Measurements from ENCODE around the gene ATP6V1B1. TPM values are rescaled to one million over a fixed set of nuclear protein-coding genes. Genes with fewer than 3 reads are reported as not detected.

The ATP6V1B1 gene
- total and polyA plus RNA-seq, 7 donors: 0.10 to 0.70 (median 0.38) TPM; not detected in 2

DNA sequence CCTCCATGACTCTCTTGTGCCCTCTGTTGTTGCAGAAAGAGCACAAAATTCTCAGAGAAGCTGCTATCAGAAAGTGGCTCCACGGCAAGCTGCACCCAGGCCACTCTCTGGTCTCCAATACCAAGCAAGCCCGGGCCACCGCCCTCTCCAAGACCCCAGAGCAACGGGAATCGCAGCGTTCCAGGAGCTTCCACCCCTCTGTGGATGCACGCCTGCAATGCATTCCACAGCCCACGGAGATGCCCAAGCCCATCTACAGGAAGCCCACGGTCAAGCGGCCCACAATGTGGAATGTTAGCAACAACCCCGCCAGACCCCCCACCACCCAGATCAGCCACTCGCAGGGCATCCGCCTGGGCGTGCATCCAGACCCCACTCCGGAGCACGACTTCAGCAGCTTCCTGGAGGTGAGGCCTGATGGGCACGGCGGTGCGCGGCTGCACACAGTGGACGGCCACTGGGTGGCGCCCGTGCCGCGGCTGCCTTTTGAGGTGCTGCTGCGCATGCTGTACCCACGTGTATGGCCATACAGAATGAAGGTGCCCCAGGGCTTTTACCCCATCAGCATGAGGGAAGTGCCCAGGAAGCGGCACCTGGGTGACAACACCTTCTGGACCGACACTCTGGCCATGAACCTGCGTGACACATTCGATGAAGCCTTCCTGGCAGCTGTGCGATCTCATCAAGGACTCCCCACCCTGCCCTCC lies 49.0 kb downstream of the ATP6V1B1 start:
- Histone ChIP-seq H3K27me3 (ENCODE audit: insufficient read depth in 3 of 3, low read length in 2 of 3) (no peaks in the 10 kb centered on the region), H3K36me3 (ENCODE audit: insufficient read depth in 1 of 2, low read depth in 1 of 2) (peaks cover 0 to 43% of the 10 kb centered on the region in 2 donors), H3K4me1 (no peaks in the 10 kb centered on the region), H3K4me3 (no peak overlapping the region), H3K27ac (no peak overlapping the region), H3K9me3 (no peaks in the 10 kb centered on the region)
- intact Hi-C loops (cut with DNase I): no loop called here
- WGBS, 3 donors: 46 to 52% (median 52%) methylated on average over 32 of the region's 32 CpGs
- DNase-seq (peak; percentile 65 to 69), ATAC-seq (peak; percentile 53 to 81 (median 80))
- TF ChIP-seq, protein P1, sequence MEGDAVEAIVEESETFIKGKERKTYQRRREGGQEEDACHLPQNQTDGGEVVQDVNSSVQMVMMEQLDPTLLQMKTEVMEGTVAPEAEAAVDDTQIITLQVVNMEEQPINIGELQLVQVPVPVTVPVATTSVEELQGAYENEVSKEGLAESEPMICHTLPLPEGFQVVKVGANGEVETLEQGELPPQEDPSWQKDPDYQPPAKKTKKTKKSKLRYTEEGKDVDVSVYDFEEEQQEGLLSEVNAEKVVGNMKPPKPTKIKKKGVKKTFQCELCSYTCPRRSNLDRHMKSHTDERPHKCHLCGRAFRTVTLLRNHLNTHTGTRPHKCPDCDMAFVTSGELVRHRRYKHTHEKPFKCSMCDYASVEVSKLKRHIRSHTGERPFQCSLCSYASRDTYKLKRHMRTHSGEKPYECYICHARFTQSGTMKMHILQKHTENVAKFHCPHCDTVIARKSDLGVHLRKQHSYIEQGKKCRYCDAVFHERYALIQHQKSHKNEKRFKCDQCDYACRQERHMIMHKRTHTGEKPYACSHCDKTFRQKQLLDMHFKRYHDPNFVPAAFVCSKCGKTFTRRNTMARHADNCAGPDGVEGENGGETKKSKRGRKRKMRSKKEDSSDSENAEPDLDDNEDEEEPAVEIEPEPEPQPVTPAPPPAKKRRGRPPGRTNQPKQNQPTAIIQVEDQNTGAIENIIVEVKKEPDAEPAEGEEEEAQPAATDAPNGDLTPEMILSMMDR (IDR thresholded peaks at IDR 0.05): peak; percentile 59

DNA sequence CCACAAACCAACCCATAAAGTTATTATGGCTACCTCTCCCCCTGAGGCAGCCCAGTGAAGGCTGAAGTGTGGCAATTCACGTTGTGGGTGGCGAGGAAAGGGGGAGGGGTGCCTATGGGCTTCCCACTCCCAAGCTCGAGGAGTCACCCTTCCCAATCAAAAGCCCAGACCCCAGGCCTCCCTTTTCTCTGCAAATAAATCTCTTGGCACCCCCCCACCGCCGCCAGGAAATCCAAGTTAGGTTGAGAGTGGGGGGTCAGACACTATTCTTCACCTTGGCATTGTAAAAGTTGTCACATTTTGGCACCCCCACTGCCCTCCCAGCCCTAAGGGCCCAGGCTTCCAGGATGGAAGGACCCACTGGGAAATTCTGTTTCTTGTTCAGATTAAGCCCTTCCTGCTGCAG lies 49.6 kb downstream of the ATP6V1B1 start:
- no peak overlapping the region for H3K4me3 ChIP-seq
- no peaks in the 10 kb centered on the region for H3K9me3 ChIP-seq
- no peaks in the 10 kb centered on the region for H3K4me1 ChIP-seq
- H3K27ac ChIP-seq: no peak overlapping the region
- H3K36me3 ChIP-seq (ENCODE audit: insufficient read depth in 1 of 2, low read depth in 1 of 2): peaks cover 2 to 49% of the 10 kb centered on the region in 2 donors
- ATAC-seq: peak in 1 of 4 donors; percentile 8
- 75 to 85% (median 79%) methylated on average over 5 of the region's 5 CpGs for WGBS, 3 donors
- DNase-seq: no peak
- TF ChIP-seq, protein P1 (IDR thresholded peaks at IDR 0.05): no peak
- intact Hi-C loops (cut with DNase I): no loop called here
- no peaks in the 10 kb centered on the region for H3K27me3 ChIP-seq (ENCODE audit: insufficient read depth in 3 of 3, low read length in 2 of 3)

DNA sequence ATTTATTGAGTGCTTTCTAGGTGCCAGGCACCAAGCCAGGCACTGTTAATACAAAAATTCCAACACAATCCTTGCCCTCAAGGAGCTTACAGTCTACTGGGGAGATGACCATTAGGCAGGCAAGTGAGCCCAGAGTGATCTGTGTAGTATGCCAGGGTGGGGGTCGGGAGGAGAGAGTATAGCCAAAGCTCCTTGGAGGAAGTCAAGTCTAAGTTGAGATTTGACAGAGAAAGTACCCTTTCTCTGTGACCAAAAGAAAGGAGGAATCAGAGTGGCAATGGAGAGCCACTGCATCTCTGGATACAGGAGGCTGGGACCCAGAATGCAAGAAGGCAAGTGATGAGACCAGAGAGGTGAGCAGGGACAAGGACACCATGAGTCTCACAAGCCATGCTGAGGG lies 50.3 kb downstream of the ATP6V1B1 start:
- Histone ChIP-seq H3K9me3 (no peaks in the 10 kb centered on the region), H3K4me3 (no peak overlapping the region), H3K4me1 (no peaks in the 10 kb centered on the region), H3K27ac (no peak overlapping the region), H3K27me3 (ENCODE audit: insufficient read depth in 3 of 3, low read length in 2 of 3) (no peaks in the 10 kb centered on the region), H3K36me3 (ENCODE audit: insufficient read depth in 1 of 2, low read depth in 1 of 2) (peaks cover 3 to 56% of the 10 kb centered on the region in 2 donors)
- 90 to 100% (median 95%) methylated on average over 1 of the region's 1 CpG for WGBS, 3 donors
- TF ChIP-seq, protein P1 (IDR thresholded peaks at IDR 0.05): no peak
- intact Hi-C loops (cut with DNase I): no loop called here
- DNase-seq (no peak), ATAC-seq (no peak)

DNA sequence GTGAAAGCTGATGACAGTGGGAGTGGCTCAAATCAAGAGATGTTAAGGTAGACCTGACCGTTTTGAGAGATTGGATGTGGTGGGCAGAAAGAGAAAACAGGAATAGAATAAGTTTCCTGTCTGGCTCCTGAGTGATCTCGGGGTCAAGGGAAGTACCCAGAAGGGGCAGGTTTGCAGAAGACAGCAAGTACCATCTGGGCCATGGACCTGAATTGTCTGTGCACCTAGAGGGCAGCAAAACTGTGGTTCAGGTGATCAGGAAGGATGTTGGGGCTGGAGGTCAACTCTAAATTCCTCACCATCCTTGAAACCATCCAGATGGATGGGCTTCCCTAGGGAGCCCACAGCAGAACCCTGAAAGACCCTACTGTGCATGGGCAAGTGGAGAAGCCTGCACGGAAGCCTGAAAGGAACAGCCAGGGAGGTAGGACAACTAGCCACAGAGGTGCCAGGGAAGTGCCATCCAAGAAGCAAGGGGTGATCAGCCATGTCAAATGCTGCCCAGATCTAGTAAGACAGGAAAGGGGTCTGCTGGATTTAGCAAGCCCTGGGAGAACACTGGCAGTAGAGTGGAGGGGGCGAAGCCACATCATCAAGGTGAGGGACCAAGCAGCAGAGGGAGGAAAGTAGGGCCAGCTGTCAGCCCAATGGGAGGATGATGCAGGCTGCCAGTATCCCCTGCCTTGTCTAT lies 50.9 kb downstream of the ATP6V1B1 start:
- intact Hi-C loops (cut with DNase I): no loop called here
- TF ChIP-seq, protein P1 (IDR thresholded peaks at IDR 0.05): no peak
- H3K9me3 ChIP-seq: no peaks in the 10 kb centered on the region
- no peaks in the 10 kb centered on the region for H3K4me1 ChIP-seq
- WGBS, 3 donors: 86 to 88% (median 88%) methylated on average over 4 of the region's 4 CpGs
- ATAC-seq (no peak), DNase-seq (no peak)
- H3K36me3 ChIP-seq (ENCODE audit: insufficient read depth in 1 of 2, low read depth in 1 of 2): peaks cover 3 to 63% of the 10 kb centered on the region in 2 donors
- H3K27ac ChIP-seq: no peak overlapping the region
- H3K27me3 ChIP-seq (ENCODE audit: insufficient read depth in 3 of 3, low read length in 2 of 3): no peaks in the 10 kb centered on the region
- no peak overlapping the region for H3K4me3 ChIP-seq

Measured in psoas muscle (tissue), 8 donors.